GM18951 (cell line): ENCODE measurements around the gene SNX24.

Source experiments
- POLR2A ChIP-seq: IDR thresholded peaks from 4 replicates; pipeline ENCODE4 v1.6.1; 2011; ENCODE audit warnings: mild to moderate bottlenecking; ENCODE audit not compliant: insufficient read length, insufficient read depth; ENCODE audit errors: extremely low read depth
- in situ Hi-C: fragments of 300-500 bp; cut with MboI; formaldehyde crosslinking; loops from one replicate; pipeline ENCODE4 v1.12.0; 2022; ENCODE audit warnings: low sequenced_read_pairs, mixed read lengths, inconsistent platforms; ENCODE audit not compliant: unreplicated experiment

Gene SNX24

GRCh38 chr5:122915717-122916461 is 70.5 kb downstream of the SNX24 start:
- in situ Hi-C loops: no loop called here
- TF ChIP-seq POLR2A: no peak

- no peak for TF ChIP-seq POLR2A
- in situ Hi-C loops: no loop called here
Observed at GRCh38 chr5:122916490-122916889, 71.1 kb downstream of the SNX24 start.

GRCh38 chr5:122919969-122920368 is 74.6 kb downstream of the SNX24 start:
- TF ChIP-seq POLR2A: no peak
- in situ Hi-C loops: no loop called here

- in situ Hi-C loops: no loop called here
- TF ChIP-seq POLR2A: no peak
Observed at GRCh38 chr5:122921826-122922225, 76.4 kb downstream of the SNX24 start.

GRCh38 chr5:122924203-122924602 is 78.8 kb downstream of the SNX24 start:
- in situ Hi-C loops: no loop called here
- no peak for TF ChIP-seq POLR2A

GRCh38 chr5:122924719-122925395 is 79.4 kb downstream of the SNX24 start:
- in situ Hi-C loops: no loop called here
- no peak for TF ChIP-seq POLR2A

- no peak for TF ChIP-seq POLR2A
Observed at GRCh38 chr5:122929001-122929400, 83.6 kb downstream of the SNX24 start.

GRCh38 chr5:122929980-122930379 is 84.6 kb downstream of the SNX24 start:
- TF ChIP-seq POLR2A: no peak
- in situ Hi-C loops: no loop called here

More at GRCh38 chr5:122929001-122929400, 83.6 kb downstream of the SNX24 start:
- in situ Hi-C loops: no loop called here

GRCh38 chr5:122933956-122934355 is 88.5 kb downstream of the SNX24 start:
- TF ChIP-seq POLR2A: no peak
- in situ Hi-C loops: no loop called here

- no peak for TF ChIP-seq POLR2A
- in situ Hi-C loops: no loop called here
Observed at GRCh38 chr5:122936088-122936487, 90.7 kb downstream of the SNX24 start.

- no peak for TF ChIP-seq POLR2A
- in situ Hi-C loops: no loop called here
Observed at GRCh38 chr5:122937914-122938313, 92.5 kb downstream of the SNX24 start.

- TF ChIP-seq POLR2A: no peak
- in situ Hi-C loops: no loop called here
Observed at GRCh38 chr5:122940890-122941289, 95.5 kb downstream of the SNX24 start.

- TF ChIP-seq POLR2A: no peak
- in situ Hi-C loops: no loop called here
Observed at GRCh38 chr5:122941737-122942136, 96.3 kb downstream of the SNX24 start.
